Activated B cell treated with CpG ODN at 0.5 μM for 24 hours (primary cell): Measurements from ENCODE around the gene BTF3. TPM values are rescaled to one million over a fixed set of nuclear protein-coding genes. Genes with fewer than 3 reads are reported as not detected.
"Not testable (repeated sequence)": the region's sequence is repeated elsewhere in the genome, so short reads cannot be mapped to it uniquely, and the experiment has no call there.

Experiments used
- ATAC-seq: fragments of 200-7000 bp; cut with Tn5 transposase; one replicate; pipeline ENCODE4 v1.10.0; 2021; ENCODE audit warnings: low read depth, mild to moderate bottlenecking, moderate library complexity
- CTCF ChIA-PET: fragments of 350-600 bp; sonication (Branson Sonifier 250); formaldehyde crosslinking; loops from one replicate; lab custom pipeline; 2021; ENCODE audit warnings: antibody characterized with exemption; lab: Charles Lee
- POLR2A ChIA-PET: fragments of 350-600 bp; sonication (Branson Sonifier 250); formaldehyde crosslinking; loops from one replicate; lab custom pipeline; 2021; ENCODE audit warnings: antibody characterized with exemption; lab: Charles Lee
- DNase-seq: peaks from one replicate; pipeline ENCODE4 v3.0.0; 2022
- H3K27ac Mint-ChIP-seq: one replicate; pipeline ENCODE4 v1.8.0; 2020; ENCODE audit warnings: mixed read lengths
- H3K27me3 Mint-ChIP-seq: one replicate; pipeline ENCODE4 v1.8.0; 2021; ENCODE audit warnings: mixed read lengths
- H3K36me3 Mint-ChIP-seq: one replicate; pipeline ENCODE4 v1.8.0; 2021; ENCODE audit warnings: low read depth, mixed read lengths
- H3K4me1 Mint-ChIP-seq: one replicate; pipeline ENCODE4 v1.8.0; 2021; ENCODE audit warnings: mixed read lengths
- H3K4me3 Mint-ChIP-seq: one replicate; pipeline ENCODE4 v1.8.0; 2020; ENCODE audit warnings: mild to moderate bottlenecking, mixed read lengths
- H3K9me3 Mint-ChIP-seq: one replicate; pipeline ENCODE4 v1.8.0; 2020; ENCODE audit warnings: mixed read lengths
- CTCF ChIP-seq: fragments of 200-600 bp; IDR thresholded peaks from one replicate; pipeline ENCODE4 v1.8.0; 2022; ENCODE audit warnings: antibody characterized with exemption, mild to moderate bottlenecking
- intact Hi-C: fragments of 100-400 bp; cut with micrococcal nuclease; formaldehyde crosslinking; loops from one replicate; pipeline ENCODE4 v1.15.1; 2024
- total RNA-seq: library from RNA; stranded (reverse); gene quantifications from 2 replicates; pipeline ENCODE4 v1.2.3, GENCODE V29; 2022

The BTF3 gene
- total RNA-seq, 1 donor from 2014 or later: 753 TPM

DNA sequence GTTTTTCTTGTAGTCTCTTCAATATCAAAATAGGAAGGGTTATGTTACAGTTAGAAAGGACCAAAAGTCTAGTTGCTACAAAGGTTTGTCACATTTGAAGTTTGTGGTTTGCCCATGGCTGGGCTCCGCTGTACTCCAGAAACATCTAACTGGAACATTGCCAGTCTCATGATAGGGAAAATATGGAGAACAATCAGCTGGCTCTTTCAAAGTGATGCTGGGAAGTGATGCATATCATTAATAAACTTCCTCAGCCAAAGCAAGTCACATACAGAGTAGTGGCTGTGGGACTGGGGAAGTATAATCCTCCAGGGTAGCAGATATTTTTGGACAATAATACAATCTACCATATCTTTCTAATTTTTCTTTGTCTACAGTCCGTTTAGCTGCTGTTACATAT is 8.8 kb downstream of the BTF3 start:
- Mint-ChIP-seq H3K36me3 (peaks cover 54% of the 10 kb centered on the region), H3K4me3 (no peak overlapping the region), H3K4me1 (no peaks in the 10 kb centered on the region), H3K9me3 (no peaks in the 10 kb centered on the region), H3K27me3 (no peaks in the 10 kb centered on the region), H3K27ac (no peak overlapping the region)
- DNase-seq: no peak
- no peak for ATAC-seq
- CTCF ChIA-PET: interaction anchor here (1.0 kb wide), 1 partner anchor 11 kb away, joined by 4 read pairs; no protein-coding TSS in a partner anchor
- no peak for TF ChIP-seq CTCF
- POLR2A ChIA-PET: interaction anchor here (0.6 to 0.7 kb wide), 2 partner anchors 9 to 58 kb away, joined by 3 read pairs; partner anchors contain the start of genes ANKRA2, BTF3 and UTP15
- intact Hi-C loops: no loop called here

DNA sequence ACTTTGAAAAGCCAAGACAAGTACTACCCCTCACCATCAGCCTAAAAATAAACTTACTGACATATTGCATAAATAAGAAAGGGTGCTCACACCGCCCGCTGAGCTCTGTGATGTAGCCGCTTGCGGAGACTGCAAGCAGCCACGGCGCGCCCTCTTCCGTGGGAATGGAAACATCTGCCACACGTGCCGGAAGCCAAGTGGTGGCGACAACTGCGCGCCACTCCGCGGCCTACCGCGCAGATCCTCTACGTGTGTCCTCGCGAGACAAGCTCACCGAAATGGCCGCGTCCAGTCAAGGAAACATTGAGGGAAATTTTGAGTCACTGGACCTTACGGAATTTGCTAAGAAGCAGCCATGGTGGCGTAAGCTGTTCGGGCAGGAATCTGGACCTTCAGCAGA is 10.3 kb downstream of the BTF3 start:
- POLR2A ChIA-PET: not testable (repeated sequence)

DNA sequence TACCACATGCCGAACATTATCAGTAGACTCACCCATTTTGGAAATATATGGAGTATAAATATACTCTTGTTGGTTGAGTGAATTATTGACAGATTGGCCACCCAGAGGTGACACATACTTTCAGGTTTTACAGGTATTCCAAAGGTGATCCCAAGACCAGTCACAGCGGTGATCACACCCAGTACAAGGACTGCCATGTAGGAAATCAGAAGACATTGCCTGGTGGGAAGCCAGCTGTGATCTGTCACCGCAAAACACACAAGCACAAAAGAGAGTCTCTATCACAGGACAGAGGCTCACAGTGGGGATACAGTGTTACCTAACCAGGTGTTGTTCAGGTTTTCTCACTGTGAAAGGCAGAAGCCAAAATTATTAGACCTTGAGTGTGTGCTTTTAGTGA is 15.8 kb downstream of the BTF3 start:
- Mint-ChIP-seq H3K4me1 (no peaks in the 10 kb centered on the region), H3K27me3 (no peaks in the 10 kb centered on the region), H3K27ac (no peak overlapping the region), H3K4me3 (no peak overlapping the region), H3K36me3 (peaks cover 2% of the 10 kb centered on the region), H3K9me3 (no peaks in the 10 kb centered on the region)
- intact Hi-C loops: no loop called here
- DNase-seq (no peak), ATAC-seq (no peak)
- POLR2A ChIA-PET: no interaction called here
- CTCF ChIA-PET: no interaction called here
- TF ChIP-seq CTCF: no peak

More for the DNA sequence above, 10.3 kb downstream of the BTF3 start:
- DNase-seq, H3K27ac Mint-ChIP-seq, CTCF ChIA-PET, H3K27me3 Mint-ChIP-seq, intact Hi-C loops, H3K4me3 Mint-ChIP-seq, H3K4me1 Mint-ChIP-seq, H3K9me3 Mint-ChIP-seq: not testable (repeated sequence)
- H3K36me3 Mint-ChIP-seq: peaks cover 40% of the 10 kb centered on the region
- ATAC-seq: peak; percentile 75

DNA sequence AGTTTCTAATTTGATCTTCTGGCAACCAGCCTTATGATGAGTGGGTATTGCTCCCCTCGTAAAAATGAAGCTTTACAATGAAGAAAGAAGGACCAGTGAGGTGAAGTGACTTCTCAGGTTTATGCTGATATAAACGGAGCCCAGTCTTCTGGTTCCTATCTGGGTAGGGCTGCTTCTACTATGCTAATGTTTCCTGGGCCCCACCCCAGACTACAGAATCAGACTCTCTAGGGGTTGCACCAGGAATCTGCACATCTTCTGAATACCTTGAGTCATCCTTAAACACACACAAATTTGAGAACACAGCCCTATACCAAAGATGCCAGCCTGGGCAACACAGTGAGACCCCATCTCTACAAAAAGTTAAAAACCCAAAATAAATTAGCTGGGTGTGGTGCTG is 16.2 kb downstream of the BTF3 start:
- Mint-ChIP-seq H3K9me3 (no peaks in the 10 kb centered on the region), H3K4me1 (peaks cover 2% of the 10 kb centered on the region), H3K27me3 (no peaks in the 10 kb centered on the region), H3K27ac (no peak overlapping the region), H3K36me3 (no peaks in the 10 kb centered on the region), H3K4me3 (no peak overlapping the region)
- ChIA-PET POLR2A (no interaction called here), CTCF (no interaction called here)
- no peak for TF ChIP-seq CTCF
- intact Hi-C loops: no loop called here
- DNase-seq (no peak), ATAC-seq (no peak)

DNA sequence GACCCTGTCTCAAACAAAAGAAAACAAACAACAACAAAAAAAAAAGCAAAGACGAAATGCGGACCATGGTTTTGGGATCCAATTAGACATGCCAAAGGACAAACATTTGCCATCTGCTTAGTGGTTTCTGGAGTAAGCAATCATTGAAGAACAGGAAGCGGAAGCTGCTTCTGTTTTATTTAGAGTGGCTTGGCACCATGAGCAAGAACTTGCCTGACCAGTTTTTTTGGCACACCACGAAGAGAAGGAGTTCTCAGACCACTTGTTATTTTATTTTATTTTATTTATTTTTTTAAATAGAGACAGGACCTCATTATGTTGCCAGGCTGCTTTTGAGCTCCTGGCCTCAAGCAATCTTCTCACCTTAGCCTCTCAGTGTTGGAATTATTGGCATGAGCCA is 17.0 kb downstream of the BTF3 start:
- DNase-seq (no peak), ATAC-seq (no peak)
- Mint-ChIP-seq H3K4me1 (peaks cover 4% of the 10 kb centered on the region), H3K27ac (no peak overlapping the region), H3K27me3 (no peaks in the 10 kb centered on the region), H3K4me3 (no peak overlapping the region), H3K36me3 (no peaks in the 10 kb centered on the region), H3K9me3 (no peaks in the 10 kb centered on the region)
- CTCF ChIA-PET: no interaction called here
- POLR2A ChIA-PET: no interaction called here
- intact Hi-C loops: no loop called here
- TF ChIP-seq CTCF: no peak
